ENCODE data around the gene CDK12.
"Not testable (repeated sequence)": the region's sequence is repeated elsewhere in the genome, so short reads cannot be mapped to it uniquely, and the experiment has no call there.

- TF ChIP-seq CTCF, POLR2A, POLR2AphosphoS5 (IDR thresholded peaks at IDR 0.05): not testable (repeated sequence)
These were observed 35.6 kb downstream of the CDK12 start for GRCh38 chr17:39496921-39497320.

All from prostate gland (tissue), 2 donors.